ENCODE data around the gene MCM5.

- TF ChIP-seq, protein P1, sequence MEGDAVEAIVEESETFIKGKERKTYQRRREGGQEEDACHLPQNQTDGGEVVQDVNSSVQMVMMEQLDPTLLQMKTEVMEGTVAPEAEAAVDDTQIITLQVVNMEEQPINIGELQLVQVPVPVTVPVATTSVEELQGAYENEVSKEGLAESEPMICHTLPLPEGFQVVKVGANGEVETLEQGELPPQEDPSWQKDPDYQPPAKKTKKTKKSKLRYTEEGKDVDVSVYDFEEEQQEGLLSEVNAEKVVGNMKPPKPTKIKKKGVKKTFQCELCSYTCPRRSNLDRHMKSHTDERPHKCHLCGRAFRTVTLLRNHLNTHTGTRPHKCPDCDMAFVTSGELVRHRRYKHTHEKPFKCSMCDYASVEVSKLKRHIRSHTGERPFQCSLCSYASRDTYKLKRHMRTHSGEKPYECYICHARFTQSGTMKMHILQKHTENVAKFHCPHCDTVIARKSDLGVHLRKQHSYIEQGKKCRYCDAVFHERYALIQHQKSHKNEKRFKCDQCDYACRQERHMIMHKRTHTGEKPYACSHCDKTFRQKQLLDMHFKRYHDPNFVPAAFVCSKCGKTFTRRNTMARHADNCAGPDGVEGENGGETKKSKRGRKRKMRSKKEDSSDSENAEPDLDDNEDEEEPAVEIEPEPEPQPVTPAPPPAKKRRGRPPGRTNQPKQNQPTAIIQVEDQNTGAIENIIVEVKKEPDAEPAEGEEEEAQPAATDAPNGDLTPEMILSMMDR (IDR thresholded peaks at IDR 0.05), result no peak
- no peak for TF ChIP-seq POLR2A (IDR thresholded peaks at IDR 0.05)
Measured at GRCh38 chr22:35458547-35459422, 58.8 kb downstream of the MCM5 start.
